ENCODE data around the gene PODNL1.
"Not testable (repeated sequence)": the region's sequence is repeated elsewhere in the genome, so short reads cannot be mapped to it uniquely, and the experiment has no call there.

The PODNL1 gene

DNA sequence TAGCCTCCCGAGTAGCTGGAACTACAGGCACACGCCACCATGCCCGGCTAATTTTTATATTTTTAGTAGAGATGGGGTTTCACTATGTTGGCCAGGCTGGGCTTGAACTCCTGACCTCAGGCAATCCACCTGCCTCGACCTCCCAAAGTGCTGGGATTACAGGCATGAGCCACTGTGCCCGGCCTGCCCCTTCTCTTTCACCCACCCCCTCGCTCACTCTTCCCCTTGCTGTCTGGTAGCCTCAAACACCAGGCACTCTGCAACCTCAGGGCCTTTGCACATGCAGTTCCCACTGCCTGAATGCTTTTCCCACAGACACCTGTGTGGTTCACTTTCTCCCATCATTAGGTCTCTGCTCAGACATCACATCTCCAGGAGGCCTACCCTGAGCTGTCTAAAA is 16.1 kb downstream of the PODNL1 start:
- peaks cover 10% of the 10 kb centered on the region for H3K9me3 ChIP-seq (ENCODE audit: insufficient read depth, low read depth, low read length)
- H3K4me1 ChIP-seq (ENCODE audit: control insufficient read depth in 1 of 2, insufficient read depth in 2 of 2, low read length in 2 of 2); H3K79me2 ChIP-seq (ENCODE audit: control insufficient read depth, insufficient read depth, low read length, poor library complexity); H4K12ac ChIP-seq (ENCODE audit: low read depth, low read length); H2BK120ac ChIP-seq (ENCODE audit: insufficient read depth, low read length, poor library complexity); DNase-seq; H3K18ac ChIP-seq (ENCODE audit: low read length); H4K8ac ChIP-seq (ENCODE audit: low read depth, low read length); H3K23ac ChIP-seq (ENCODE audit: low read length); H3K4me3 ChIP-seq (ENCODE audit: low read depth, low read length); H2AFZ ChIP-seq (ENCODE audit: insufficient read depth, low read length, poor library complexity); H3K27me3 ChIP-seq (ENCODE audit: insufficient read depth, low read length); H3K4ac ChIP-seq (ENCODE audit: low read depth, low read length); H3K79me1 ChIP-seq (ENCODE audit: low read length); H3K9ac ChIP-seq (ENCODE audit: low read length); H4K91ac ChIP-seq (ENCODE audit: low read depth, low read length); H3K14ac ChIP-seq (ENCODE audit: low read length); H2AK5ac ChIP-seq (ENCODE audit: low read length); H2BK12ac ChIP-seq (ENCODE audit: low read length); H2BK5ac ChIP-seq (ENCODE audit: low read depth, low read length, poor library complexity); H3K27ac ChIP-seq (ENCODE audit: low read depth, low read length); H3K4me2 ChIP-seq (ENCODE audit: low read length): not testable (repeated sequence)
- no CpG with 5 or more reads among the region's 6 CpGs for WGBS (ENCODE audit: extremely low coverage, insufficient coverage, insufficient read length)
- peaks cover 46 to 65% of the 10 kb centered on the region in 2 experiments for H3K36me3 ChIP-seq (ENCODE audit: control insufficient read depth in 1 of 2, insufficient read depth in 2 of 2, low read length in 2 of 2)

DNA sequence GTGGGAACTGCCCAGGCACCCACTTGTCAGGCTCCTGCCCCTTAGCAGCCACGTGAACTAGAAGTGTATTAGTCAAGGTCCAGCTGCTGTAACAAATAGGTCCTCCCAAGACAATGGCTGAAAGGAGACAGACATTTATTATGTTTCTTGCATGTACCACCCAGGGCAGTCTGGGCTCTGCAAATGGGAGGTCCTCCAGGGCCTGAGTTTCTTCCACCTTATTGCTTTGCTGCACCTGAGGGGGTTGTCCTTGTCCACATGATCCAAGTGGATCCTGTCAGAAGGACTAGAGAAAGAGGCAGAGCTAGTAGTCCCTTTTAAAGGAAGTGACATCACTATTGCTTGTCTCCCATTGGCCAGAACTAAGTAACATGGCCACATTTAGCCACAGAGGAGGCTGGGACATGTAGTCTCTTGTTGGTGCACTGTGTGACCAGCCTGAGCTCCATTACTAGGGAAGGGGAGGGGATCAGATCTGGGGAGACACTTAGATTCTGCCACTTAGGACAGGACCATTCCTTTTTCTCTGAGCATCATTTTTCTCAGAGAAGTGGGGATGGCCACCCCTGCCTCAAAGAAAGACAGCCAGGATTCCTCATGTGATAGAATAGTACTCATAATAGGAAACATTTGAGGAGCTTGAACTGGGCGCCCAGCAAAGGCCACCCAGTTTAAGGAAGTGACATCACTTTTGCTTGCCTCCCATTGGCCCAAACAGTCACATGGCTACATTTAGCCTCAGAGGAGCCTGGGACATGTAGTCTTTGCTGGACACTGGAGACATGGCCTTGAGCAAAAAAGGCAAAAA is 17.1 kb downstream of the PODNL1 start:
- Histone ChIP-seq H3K4me3 (ENCODE audit: low read depth, low read length) (no peak overlapping the region), H3K14ac (ENCODE audit: low read length) (no peak overlapping the region), H3K36me3 (ENCODE audit: control insufficient read depth in 1 of 2, insufficient read depth in 2 of 2, low read length in 2 of 2) (peaks cover 37 to 55% of the 10 kb centered on the region in 2 experiments), H2BK12ac (ENCODE audit: low read length) (no peak overlapping the region), H3K79me2 (ENCODE audit: control insufficient read depth, insufficient read depth, low read length, poor library complexity) (no peaks in the 10 kb centered on the region), H3K4me2 (ENCODE audit: low read length) (no peak overlapping the region), H4K12ac (ENCODE audit: low read depth, low read length) (no peak overlapping the region), H2AK5ac (ENCODE audit: low read length) (no peak overlapping the region), H4K91ac (ENCODE audit: low read depth, low read length) (no peak overlapping the region), H2AFZ (ENCODE audit: insufficient read depth, low read length, poor library complexity) (no peak overlapping the region), H3K27me3 (ENCODE audit: insufficient read depth, low read length) (no peaks in the 10 kb centered on the region), H3K4me1 (ENCODE audit: control insufficient read depth in 1 of 2, insufficient read depth in 2 of 2, low read length in 2 of 2) (no peaks in the 10 kb centered on the region), H3K18ac (ENCODE audit: low read length) (no peak overlapping the region), H3K23ac (ENCODE audit: low read length) (no peak overlapping the region), H3K79me1 (ENCODE audit: low read length) (no peaks in the 10 kb centered on the region), H2BK5ac (ENCODE audit: low read depth, low read length, poor library complexity) (no peak overlapping the region), H4K8ac (ENCODE audit: low read depth, low read length) (no peak overlapping the region), H3K4ac (ENCODE audit: low read depth, low read length) (no peak overlapping the region), H3K27ac (ENCODE audit: low read depth, low read length) (no peak overlapping the region), H3K9me3 (ENCODE audit: insufficient read depth, low read depth, low read length) (peaks cover 10% of the 10 kb centered on the region), H3K9ac (ENCODE audit: low read length) (no peak overlapping the region), H2BK120ac (ENCODE audit: insufficient read depth, low read length, poor library complexity) (no peak overlapping the region)
- no CpG with 5 or more reads among the region's 2 CpGs for WGBS (ENCODE audit: extremely low coverage, insufficient coverage, insufficient read length)
- peak; percentile 45 to 70 for DNase-seq

- Histone ChIP-seq H4K8ac (ENCODE audit: low read depth, low read length) (no peak overlapping the region), H3K27ac (ENCODE audit: low read depth, low read length) (no peak overlapping the region), H3K4me1 (ENCODE audit: control insufficient read depth in 1 of 2, insufficient read depth in 2 of 2, low read length in 2 of 2) (no peaks in the 10 kb centered on the region), H2BK120ac (ENCODE audit: insufficient read depth, low read length, poor library complexity) (no peak overlapping the region), H3K9ac (ENCODE audit: low read length) (no peak overlapping the region), H2AK5ac (ENCODE audit: low read length) (no peak overlapping the region), H4K91ac (ENCODE audit: low read depth, low read length) (no peak overlapping the region), H3K23ac (ENCODE audit: low read length) (no peak overlapping the region), H3K79me2 (ENCODE audit: control insufficient read depth, insufficient read depth, low read length, poor library complexity) (no peaks in the 10 kb centered on the region), H3K9me3 (ENCODE audit: insufficient read depth, low read depth, low read length) (peaks cover 10% of the 10 kb centered on the region), H4K12ac (ENCODE audit: low read depth, low read length) (no peak overlapping the region), H3K4me2 (ENCODE audit: low read length) (no peak overlapping the region), H2BK12ac (ENCODE audit: low read length) (no peak overlapping the region), H2BK5ac (ENCODE audit: low read depth, low read length, poor library complexity) (no peak overlapping the region), H3K27me3 (ENCODE audit: insufficient read depth, low read length) (no peaks in the 10 kb centered on the region), H3K18ac (ENCODE audit: low read length) (no peak overlapping the region), H2AFZ (ENCODE audit: insufficient read depth, low read length, poor library complexity) (no peak overlapping the region), H3K4me3 (ENCODE audit: low read depth, low read length) (no peak overlapping the region), H3K14ac (ENCODE audit: low read length) (no peak overlapping the region), H3K79me1 (ENCODE audit: low read length) (no peaks in the 10 kb centered on the region), H3K36me3 (ENCODE audit: control insufficient read depth in 1 of 2, insufficient read depth in 2 of 2, low read length in 2 of 2) (peaks cover 41 to 57% of the 10 kb centered on the region in 2 experiments), H3K4ac (ENCODE audit: low read depth, low read length) (no peak overlapping the region)
- no CpG with 5 or more reads among the region's 11 CpGs for WGBS (ENCODE audit: extremely low coverage, insufficient coverage, insufficient read length)
- DNase-seq = no peak
Measured at GRCh38 chr19:13920524-13920923, 17.7 kb downstream of the PODNL1 start.

DNA sequence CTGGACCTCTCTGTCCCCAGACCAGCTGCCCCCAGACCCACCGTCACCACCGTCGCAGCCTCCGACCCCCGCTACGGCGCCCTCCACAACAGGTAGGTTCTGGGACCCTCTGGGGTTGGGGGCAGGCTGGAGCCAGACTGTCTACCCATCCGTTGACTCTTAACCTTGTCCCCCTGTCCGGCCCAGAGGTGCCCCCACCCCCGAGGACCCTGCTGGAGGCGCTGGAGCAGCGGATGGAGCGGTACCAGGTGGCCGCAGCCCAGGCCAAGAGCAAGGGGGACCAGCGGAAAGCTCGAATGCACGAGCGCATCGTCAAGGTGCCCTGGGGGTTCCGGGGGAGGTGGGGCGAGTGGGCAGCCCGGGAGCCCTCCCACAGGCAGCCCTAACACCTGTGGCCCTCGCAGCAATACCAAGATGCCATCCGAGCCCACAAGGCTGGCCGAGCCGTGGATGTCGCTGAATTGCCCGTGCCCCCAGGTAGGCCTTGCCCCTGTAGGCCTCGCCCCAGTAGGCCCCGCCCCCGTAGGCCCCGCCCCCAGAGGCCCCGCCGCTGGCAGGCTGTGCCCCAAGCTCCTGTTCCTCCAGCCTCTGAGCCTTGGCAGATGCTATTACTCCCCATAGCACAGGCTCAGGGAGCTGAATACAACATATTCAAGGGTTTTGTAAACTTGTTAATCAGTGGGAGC is 19.3 kb downstream of the PODNL1 start:
- Histone ChIP-seq H3K4ac (ENCODE audit: low read depth, low read length) (no peak overlapping the region), H3K23ac (ENCODE audit: low read length) (no peak overlapping the region), H3K9me3 (ENCODE audit: insufficient read depth, low read depth, low read length) (peaks cover 10% of the 10 kb centered on the region), H3K27me3 (ENCODE audit: insufficient read depth, low read length) (no peaks in the 10 kb centered on the region), H2BK120ac (ENCODE audit: insufficient read depth, low read length, poor library complexity) (no peak overlapping the region), H4K8ac (ENCODE audit: low read depth, low read length) (no peak overlapping the region), H3K4me1 (ENCODE audit: control insufficient read depth in 1 of 2, insufficient read depth in 2 of 2, low read length in 2 of 2) (no peaks in the 10 kb centered on the region), H3K36me3 (ENCODE audit: control insufficient read depth in 1 of 2, insufficient read depth in 2 of 2, low read length in 2 of 2) (peaks cover 46 to 65% of the 10 kb centered on the region in 2 experiments), H3K9ac (ENCODE audit: low read length) (no peak overlapping the region), H3K4me3 (ENCODE audit: low read depth, low read length) (no peak overlapping the region), H4K91ac (ENCODE audit: low read depth, low read length) (no peak overlapping the region), H2BK12ac (ENCODE audit: low read length) (no peak overlapping the region), H2AFZ (ENCODE audit: insufficient read depth, low read length, poor library complexity) (no peak overlapping the region), H3K79me1 (ENCODE audit: low read length) (no peaks in the 10 kb centered on the region), H2BK5ac (ENCODE audit: low read depth, low read length, poor library complexity) (no peak overlapping the region), H3K4me2 (ENCODE audit: low read length) (no peak overlapping the region), H3K27ac (ENCODE audit: low read depth, low read length) (no peak overlapping the region), H2AK5ac (ENCODE audit: low read length) (no peak overlapping the region), H3K14ac (ENCODE audit: low read length) (no peak overlapping the region), H3K79me2 (ENCODE audit: control insufficient read depth, insufficient read depth, low read length, poor library complexity) (no peaks in the 10 kb centered on the region), H3K18ac (ENCODE audit: low read length) (no peak overlapping the region), H4K12ac (ENCODE audit: low read depth, low read length) (no peak overlapping the region)
- no CpG with 5 or more reads among the region's 34 CpGs for WGBS (ENCODE audit: extremely low coverage, insufficient coverage, insufficient read length)
- no peak for DNase-seq
